Measurements from ENCODE around the gene CNFN.

- TF ChIP-seq CTCF (conservative IDR thresholded peaks at IDR 0.05; ENCODE audit: low read depth, low read length) (no peak), EZH2 (IDR thresholded peaks at IDR 0.05; ENCODE audit: low read length, unreplicated experiment) (no peak), EZH2phosphoT487 (IDR thresholded peaks at IDR 0.05; ENCODE audit: borderline replicate concordance, low read length) (no peak)
Observed at GRCh38 chr19:42380155-42380554, 9.9 kb downstream of the CNFN start.

All from PC-3 (cell line).